CD14-positive monocyte (primary cell): ENCODE data around the gene OPRM1. TPM values are rescaled to one million over a fixed set of nuclear protein-coding genes. Genes with fewer than 3 reads are reported as not detected.

Experiments used
- DNase-seq, 3 donors: peaks; one replicate each; pipeline ENCODE4 v3.0.0-alpha.2; 2011 to 2022
- H2AFZ ChIP-seq: 2 replicates; pipeline ENCODE4 v1.6.0; 2012; ENCODE audit warnings: mild to moderate bottlenecking, low read depth, low read length, inconsistent platforms; ENCODE audit not compliant: insufficient read depth, poor library complexity, severe bottlenecking
- H3K27ac ChIP-seq, 2 donors: 1 replicate in 1 of 2; 2 replicates in 1 of 2; pipeline ENCODE4 v1.5.1; 2012 to 2013; ENCODE audit warnings: low read length in 2 of 2, control low read depth in 1 of 2, inconsistent platforms in 1 of 2, low read depth in 1 of 2, mild to moderate bottlenecking in 1 of 2
- H3K27me3 ChIP-seq, 2 donors: one replicate each; pipeline versions ENCODE4 v1.6.0 to v1.6.1; 2011 to 2013; ENCODE audit warnings: low read length in 2 of 2; ENCODE audit not compliant: control insufficient read depth in 2 of 2, insufficient read depth in 2 of 2
- H3K36me3 ChIP-seq, 2 donors: replicated peaks in 1 of 2; 1 replicate in 1 of 2; 2 replicates in 1 of 2; pipeline versions ENCODE4 v1.5.1 to v1.6.1; 2012 to 2013; ENCODE audit warnings: low read length in 2 of 2, control low read depth in 1 of 2, inconsistent platforms in 1 of 2, mild to moderate bottlenecking in 1 of 2; ENCODE audit not compliant: insufficient read depth in 2 of 2, control insufficient read depth in 1 of 2
- H3K4me1 ChIP-seq, 2 donors: 1 replicate in 1 of 2; 2 replicates in 1 of 2; pipeline versions ENCODE4 v1.5.1 to v1.6.1; 2012 to 2013; ENCODE audit warnings: low read length in 2 of 2, control low read depth in 1 of 2, inconsistent platforms in 1 of 2, mild to moderate bottlenecking in 1 of 2, moderate library complexity in 1 of 2; ENCODE audit not compliant: insufficient read depth in 2 of 2, control insufficient read depth in 1 of 2
- H3K4me2 ChIP-seq: replicated peaks from 2 replicates; pipeline ENCODE3; 2012; ENCODE audit warnings: low read length, moderate library complexity, mild to moderate bottlenecking; ENCODE audit not compliant: poor library complexity, severe bottlenecking; ENCODE audit errors: extremely low read depth
- H3K4me3 ChIP-seq, 3 experiments: fragments of 200-600 bp in 1 of 3; sonication (generic) in 1 of 3; replicated peaks in 1 of 3; 1 replicate in 2 of 3; 2 replicates in 1 of 3; pipeline ENCODE4 v1.5.1; 2011 to 2013; ENCODE audit warnings: low read length in 3 of 3, mild to moderate bottlenecking in 3 of 3, control low read depth in 2 of 3, low read depth in 2 of 3, inconsistent platforms in 1 of 3, moderate library complexity in 1 of 3
- H3K79me2 ChIP-seq: 2 replicates; pipeline ENCODE4 v1.6.0; 2012; ENCODE audit warnings: mild to moderate bottlenecking, control low read depth, inconsistent platforms, low read length, moderate library complexity; ENCODE audit not compliant: insufficient read depth
- H3K9ac ChIP-seq: 2 replicates; pipeline ENCODE4 v1.6.0; 2017; ENCODE audit warnings: low read length, mild to moderate bottlenecking; ENCODE audit not compliant: insufficient read depth, poor library complexity, severe bottlenecking
- H3K9me3 ChIP-seq, 2 donors: replicated peaks in 1 of 2; 1 replicate in 1 of 2; 2 replicates in 1 of 2; pipeline versions ENCODE4 v1.5.1 to v1.6.1; 2012 to 2013; ENCODE audit warnings: low read length in 2 of 2, control low read depth in 1 of 2; ENCODE audit not compliant: control insufficient read depth in 1 of 2, insufficient read depth in 1 of 2
- H4K20me1 ChIP-seq: 2 replicates; pipeline ENCODE4 v1.6.0; 2012; ENCODE audit warnings: mild to moderate bottlenecking, low read length, control low read depth, moderate library complexity; ENCODE audit not compliant: insufficient read depth
- H3K27ac Mint-ChIP-seq, 7 donors: one replicate each; pipeline ENCODE4 v1.8.0; 2020; ENCODE audit warnings: mild to moderate bottlenecking in 7 of 7, mixed read lengths in 7 of 7, moderate library complexity in 6 of 7, inconsistent platforms in 2 of 7
- H3K27me3 Mint-ChIP-seq, 3 donors: one replicate each; pipeline ENCODE4 v1.8.0; 2021 to 2022; ENCODE audit warnings: low read depth in 3 of 3, mild to moderate bottlenecking in 3 of 3, mixed read lengths in 3 of 3, moderate library complexity in 3 of 3, inconsistent platforms in 1 of 3
- H3K36me3 Mint-ChIP-seq, 2 donors: one replicate each; pipeline ENCODE4 v1.8.0; 2020; ENCODE audit warnings: mixed read lengths in 2 of 2, inconsistent platforms in 1 of 2, mild to moderate bottlenecking in 1 of 2
- H3K4me1 Mint-ChIP-seq: one replicate; pipeline ENCODE4 v1.8.0; 2020; ENCODE audit warnings: mild to moderate bottlenecking, mixed read lengths
- H3K4me3 Mint-ChIP-seq, 2 donors: one replicate each; pipeline ENCODE4 v1.8.0; 2020; ENCODE audit warnings: mild to moderate bottlenecking in 2 of 2, mixed read lengths in 2 of 2, moderate library complexity in 1 of 2
- H3K9me3 Mint-ChIP-seq, 7 donors: one replicate each; pipeline ENCODE4 v1.8.0; 2020 to 2022; ENCODE audit warnings: mixed read lengths in 7 of 7, mild to moderate bottlenecking in 6 of 7, moderate library complexity in 6 of 7, inconsistent platforms in 2 of 7
- CTCF ChIP-seq: fragments of 200-600 bp; IDR thresholded peaks from one replicate; pipeline ENCODE4 v1.8.0; 2022; ENCODE audit warnings: antibody characterized with exemption, mild to moderate bottlenecking
- WGBS: methylation state at CpG from one replicate; pipeline ENCODE4 v1.1.5; 2013; ENCODE audit warnings: missing lambda C conversion rate; ENCODE audit not compliant: insufficient coverage; 5-methylcytosine and 5-hydroxymethylcytosine counted together
- intact Hi-C, 2 donors: fragments of 100-400 bp; cut with micrococcal nuclease; formaldehyde crosslinking; loops; one replicate each; pipeline versions ENCODE4 v1.15.0 to v1.15.1; 2023
- polyA plus RNA-seq, 3 donors: library from polyadenylated mRNA; depleted of rRNA in 1 of 3; unstranded in 2 of 3; stranded (reverse) in 1 of 3; fragments of 300-500 nt in 2 of 3; fragments of >200 nt in 1 of 3; fragmentation: Illumina TruSeq in 2 of 3; gene quantifications; 1 replicate in 2 of 3; 2 replicates in 1 of 3; pipeline ENCODE4 v1.2.3, GENCODE V29; 2012 to 2021

The OPRM1 gene
- polyA plus RNA-seq, 3 donors, result not detected

GRCh38 chr6:154002894-154003293 lies 36.1 kb upstream of the OPRM1 start:
- WGBS, result 97% methylated on average over 5 of the region's 5 CpGs
- intact Hi-C loops, result no loop called here
- H3K27ac Mint-ChIP-seq, result no peak overlapping the region
- no peaks in the 10 kb centered on the region for H3K79me2 ChIP-seq
- DNase-seq, result no peak
- H2AFZ ChIP-seq, result no peak overlapping the region
- H3K4me3 ChIP-seq, result no peak overlapping the region
- no peak overlapping the region for H3K4me2 ChIP-seq
- H3K4me1 ChIP-seq, result no peaks in the 10 kb centered on the region
- H3K4me1 Mint-ChIP-seq, result no peaks in the 10 kb centered on the region
- no peaks in the 10 kb centered on the region for H4K20me1 ChIP-seq
- H3K27me3 Mint-ChIP-seq, result peaks cover 0 to 4% (median 3%) of the 10 kb centered on the region in 3 donors
- H3K4me3 Mint-ChIP-seq, result no peak overlapping the region
- no peak overlapping the region for H3K9ac ChIP-seq
- H3K27me3 ChIP-seq, result no peaks in the 10 kb centered on the region
- no peak overlapping the region for H3K27ac ChIP-seq
- TF ChIP-seq CTCF, result no peak
- peaks cover 0 to 16% of the 10 kb centered on the region in 2 donors for H3K9me3 ChIP-seq
- H3K9me3 Mint-ChIP-seq, result peaks cover 2 to 11% (median 8%) of the 10 kb centered on the region in 7 donors
- H3K36me3 ChIP-seq, result no peaks in the 10 kb centered on the region
- no peaks in the 10 kb centered on the region for H3K36me3 Mint-ChIP-seq

GRCh38 chr6:154010371-154010770 lies 28.7 kb upstream of the OPRM1 start:
- intact Hi-C loops, result no loop called here
- Histone ChIP-seq H3K27me3 (no peaks in the 10 kb centered on the region), H3K27ac (no peak overlapping the region), H3K36me3 (no peaks in the 10 kb centered on the region), H3K4me1 (peaks cover 5 to 11% of the 10 kb centered on the region in 2 donors), H4K20me1 (no peaks in the 10 kb centered on the region), H3K4me3 (no peak overlapping the region), H3K9me3 (no peaks in the 10 kb centered on the region), H3K4me2 (no peak overlapping the region), H2AFZ (no peak overlapping the region), H3K79me2 (no peaks in the 10 kb centered on the region), H3K9ac (no peak overlapping the region)
- Mint-ChIP-seq H3K4me1 (peaks cover 8% of the 10 kb centered on the region), H3K27me3 (no peaks in the 10 kb centered on the region), H3K4me3 (no peak overlapping the region), H3K36me3 (no peaks in the 10 kb centered on the region), H3K9me3 (peaks cover 2 to 12% (median 8%) of the 10 kb centered on the region in 7 donors), H3K27ac (no peak overlapping the region)
- DNase-seq, result no peak
- TF ChIP-seq CTCF, result no peak
- WGBS, result no CpG with 5 or more reads among the region's 1 CpG
